H1 (cell line): ENCODE data around the gene CFD. TPM values are rescaled to one million over a fixed set of nuclear protein-coding genes. Genes with fewer than 3 reads are reported as not detected.

Experiments used
- CTCF ChIA-PET: fragments of 300-600 bp; sonication (Branson Sonifier 250); formaldehyde crosslinking; loops from one replicate; lab custom pipeline; 2021; ENCODE audit not compliant: partially characterized antibody; lab: Charles Lee
- POLR2A ChIA-PET: fragments of 300-600 bp; sonication (Branson Sonifier 250); formaldehyde crosslinking; loops from one replicate; lab custom pipeline; 2021; ENCODE audit warnings: inconsistent platforms; ENCODE audit not compliant: partially characterized antibody; lab: Charles Lee
- DNase-seq, 2 experiments: peaks; one replicate each; pipeline versions ENCODE4 v3.0.0 to v3.0.0-alpha.2; 2010 to 2022; ENCODE audit warnings: low spot score in 2 of 2, low read depth in 1 of 2, mixed read lengths in 1 of 2
- FAIRE-seq: peaks from 2 replicates; lab custom pipeline; 2011; peaks lifted over from hg19 to GRCh38; lab: Jason Lieb, UNC
- H2AFZ ChIP-seq: 2 replicates; pipeline ENCODE4 v1.8.1; 2012; ENCODE audit warnings: low read length, inconsistent platforms
- H2AK5ac ChIP-seq: 2 replicates; pipeline ENCODE4 v1.6.1; 2013; ENCODE audit warnings: low read depth, low read length
- H2BK120ac ChIP-seq: replicated peaks from 2 replicates; pipeline ENCODE3; 2013; ENCODE audit warnings: low read depth, low read length, inconsistent platforms
- H2BK12ac ChIP-seq: 2 replicates; pipeline ENCODE4 v1.6.1; 2013; ENCODE audit warnings: low read depth, low read length
- H2BK15ac ChIP-seq: 2 replicates; pipeline ENCODE4 v1.6.1; 2013; ENCODE audit warnings: low read length
- H2BK20ac ChIP-seq: 2 replicates; pipeline ENCODE4 v1.6.1; 2013; ENCODE audit warnings: low read length
- H2BK5ac ChIP-seq: 2 replicates; pipeline ENCODE4 v1.6.1; 2013; ENCODE audit warnings: low read depth, low read length
- H3K14ac ChIP-seq: 2 replicates; pipeline ENCODE4 v1.6.1; 2013; ENCODE audit warnings: inconsistent platforms; ENCODE audit not compliant: insufficient read length
- H3K18ac ChIP-seq: 2 replicates; pipeline ENCODE4 v1.6.1; 2013; ENCODE audit warnings: low read length; ENCODE audit errors: extremely low read depth
- H3K23ac ChIP-seq: 2 replicates; pipeline ENCODE4 v1.6.1; 2013; ENCODE audit warnings: inconsistent platforms; ENCODE audit not compliant: insufficient read length
- H3K23me2 ChIP-seq: 2 replicates; pipeline ENCODE4 v1.6.1; 2013; ENCODE audit warnings: low read depth, low read length
- H3K27ac ChIP-seq: 2 replicates; pipeline ENCODE4 v1.6.1; 2011; ENCODE audit warnings: low read depth, low read length, inconsistent platforms
- H3K27me3 ChIP-seq, 4 experiments: replicated peaks in 1 of 4; 1 replicate in 1 of 4; 2 replicates in 3 of 4; pipeline versions ENCODE4 v1.6.1 to v1.8.1; 2011 to 2013; ENCODE audit warnings: low read length in 3 of 4, mild to moderate bottlenecking in 3 of 4, inconsistent platforms in 2 of 4, mixed read lengths in 2 of 4, moderate library complexity in 1 of 4; ENCODE audit not compliant: control insufficient read depth in 3 of 4, insufficient read depth in 3 of 4; ENCODE audit errors: extremely low read depth in 1 of 4
- H3K36me3 ChIP-seq, 4 experiments: 2 replicates each; pipeline versions ENCODE4 v1.6.1 to v1.8.1; 2011 to 2013; ENCODE audit warnings: mild to moderate bottlenecking in 4 of 4, low read length in 3 of 4, moderate library complexity in 2 of 4, control low read depth in 1 of 4, inconsistent platforms in 1 of 4; ENCODE audit not compliant: insufficient read depth in 4 of 4, control insufficient read depth in 2 of 4
- H3K4ac ChIP-seq: replicated peaks from 2 replicates; pipeline ENCODE3; 2013; ENCODE audit warnings: low read length, low read depth, mixed read lengths, inconsistent platforms; ENCODE audit not compliant: insufficient read length
- H3K4me1 ChIP-seq, 4 experiments: replicated peaks in 1 of 4; 1 replicate in 1 of 4; 2 replicates in 3 of 4; pipeline versions ENCODE4 v1.6.1 to v1.8.1; 2011 to 2013; ENCODE audit warnings: low read length in 3 of 4, inconsistent platforms in 2 of 4, mixed read lengths in 1 of 4; ENCODE audit not compliant: insufficient read depth in 4 of 4, control insufficient read depth in 3 of 4
- H3K4me2 ChIP-seq, 2 experiments: 2 replicates each; pipeline versions ENCODE4 v1.6.1 to v1.8.1; 2011 to 2013; ENCODE audit warnings: low read depth in 2 of 2, low read length in 2 of 2, control low read depth in 1 of 2, inconsistent platforms in 1 of 2, mild to moderate bottlenecking in 1 of 2; ENCODE audit not compliant: insufficient read depth in 1 of 2
- H3K4me3 ChIP-seq, 4 experiments: fragments of 200-600, 300-600 bp in 1 of 4; sonication (generic), shearing (Covaris generic), sonication (Bioruptor Twin) in 1 of 4; 2 replicates each; pipeline versions ENCODE4 v1.5.1 to v1.8.1; 2011 to 2016; ENCODE audit warnings: low read length in 4 of 4, low read depth in 3 of 4, control low read depth in 2 of 4, inconsistent platforms in 2 of 4, mild to moderate bottlenecking in 2 of 4, mixed read lengths in 1 of 4, moderate library complexity in 1 of 4; ENCODE audit not compliant: insufficient read depth in 2 of 4; ENCODE audit errors: extremely low read depth in 1 of 4
- H3K56ac ChIP-seq: replicated peaks from 2 replicates; pipeline ENCODE3; 2013; ENCODE audit warnings: low read depth, mild to moderate bottlenecking, mixed read lengths, low read length, inconsistent platforms; ENCODE audit not compliant: insufficient read length
- H3K79me1 ChIP-seq: 2 replicates; pipeline ENCODE4 v1.6.1; 2013; ENCODE audit warnings: low read depth, low read length, control low read depth
- H3K79me2 ChIP-seq, 2 experiments: 2 replicates each; pipeline versions ENCODE4 v1.6.1 to v1.8.1; 2012 to 2013; ENCODE audit warnings: low read length in 2 of 2, mild to moderate bottlenecking in 2 of 2, inconsistent platforms in 1 of 2; ENCODE audit not compliant: insufficient read depth in 2 of 2, control insufficient read depth in 1 of 2
- H3K9ac ChIP-seq, 4 experiments: replicated peaks in 1 of 4; 1 replicate in 1 of 4; 2 replicates in 3 of 4; pipeline versions ENCODE4 v1.6.1 to v1.8.1; 2011 to 2013; ENCODE audit warnings: low read depth in 3 of 4, low read length in 3 of 4, control low read depth in 2 of 4, mild to moderate bottlenecking in 2 of 4, moderate library complexity in 2 of 4, inconsistent platforms in 1 of 4; ENCODE audit errors: extremely low read depth in 1 of 4
- H3K9me3 ChIP-seq, 2 experiments: 2 replicates each; pipeline versions ENCODE4 v1.6.1 to v1.8.1; 2012 to 2013; ENCODE audit warnings: mild to moderate bottlenecking in 2 of 2, moderate library complexity in 2 of 2, control low read depth in 1 of 2, inconsistent platforms in 1 of 2, low read depth in 1 of 2, low read length in 1 of 2, mixed read lengths in 1 of 2; ENCODE audit not compliant: insufficient read depth in 2 of 2
- H4K20me1 ChIP-seq, 2 experiments: replicated peaks in 1 of 2; 2 replicates each; pipeline versions ENCODE3 to v1.8.1; 2011 to 2013; ENCODE audit warnings: inconsistent platforms in 2 of 2, low read length in 2 of 2, mild to moderate bottlenecking in 1 of 2; ENCODE audit not compliant: insufficient read depth in 2 of 2, control insufficient read depth in 1 of 2
- H4K5ac ChIP-seq: 2 replicates; pipeline ENCODE4 v1.6.1; 2013; ENCODE audit warnings: low read length, low read depth, mixed read lengths, inconsistent platforms; ENCODE audit not compliant: insufficient read length
- H4K8ac ChIP-seq: 2 replicates; pipeline ENCODE4 v1.8.0; 2013; ENCODE audit warnings: mild to moderate bottlenecking, moderate library complexity, low read length, inconsistent platforms; ENCODE audit not compliant: insufficient read depth; ENCODE audit errors: extremely low read depth
- H4K91ac ChIP-seq: replicated peaks from 2 replicates; pipeline ENCODE3; 2013; ENCODE audit warnings: low read length, mixed read lengths, inconsistent platforms; ENCODE audit not compliant: insufficient read length
- ASH2L ChIP-seq: fragments of 200-600, 300-600 bp; sonication (generic); IDR thresholded peaks from one replicate; pipeline ENCODE4 v1.7.1; 2017; ENCODE audit warnings: low read length
- E2F6 ChIP-seq: IDR thresholded peaks from 2 replicates; pipeline ENCODE4 v1.6.1; 2012; ENCODE audit warnings: inconsistent platforms
- GTF2F1 ChIP-seq: IDR thresholded peaks from 2 replicates; pipeline ENCODE4 v1.6.1; 2012; ENCODE audit warnings: low read depth, low read length, improper control_type of control experiment, borderline replicate concordance
- HDAC6 ChIP-seq: IDR thresholded peaks from one replicate; pipeline ENCODE4 v1.7.1; 2012; ENCODE audit warnings: low read depth, mild to moderate bottlenecking, inconsistent platforms, low read length, moderate library complexity
- KDM4A ChIP-seq: IDR thresholded peaks from one replicate; pipeline ENCODE4 v1.7.1; 2012; ENCODE audit warnings: low read depth, mild to moderate bottlenecking, moderate library complexity, low read length, inconsistent platforms; ENCODE audit not compliant: severe bottlenecking
- MAFK ChIP-seq: IDR thresholded peaks from 2 replicates; pipeline ENCODE4 v1.6.1; 2012; ENCODE audit warnings: low read depth, mild to moderate bottlenecking, improper control_type of control experiment, low read length
- POLR2A ChIP-seq, 2 experiments: IDR thresholded peaks; 1 replicate in 1 of 2; 2 replicates in 1 of 2; pipeline ENCODE4 v1.6.1; 2011; ENCODE audit warnings: low read depth in 2 of 2, low read length in 2 of 2, mild to moderate bottlenecking in 2 of 2; ENCODE audit errors: control extremely low read depth in 1 of 2
- SP4 ChIP-seq: IDR thresholded peaks from 2 replicates; pipeline ENCODE4 v1.6.1; 2012; ENCODE audit warnings: low read length, inconsistent platforms
- TCF12 ChIP-seq: IDR thresholded peaks from 2 replicates; pipeline ENCODE4 v1.6.1; 2011; ENCODE audit warnings: low read depth, mild to moderate bottlenecking, low read length
- TEAD4 ChIP-seq: IDR thresholded peaks from 2 replicates; pipeline ENCODE4 v1.6.1; 2012; ENCODE audit warnings: low read depth, low read length, inconsistent platforms, mixed read lengths
- YY1 ChIP-seq: IDR thresholded peaks from 2 replicates; pipeline ENCODE4 v1.6.1; 2011; ENCODE audit warnings: low read depth, mild to moderate bottlenecking, low read length
- WGBS, 2 experiments: shearing (Covaris generic) in 1 of 2; methylation state at CpG; one replicate each; pipeline versions ENCODE4 v1.1.6 to v1.1.7; 2013 to 2015; ENCODE audit warnings: low lambda C conversion rate in 2 of 2, mixed read lengths in 2 of 2, inconsistent platforms in 1 of 2, low coverage in 1 of 2, missing lambda C conversion rate in 1 of 2; ENCODE audit not compliant: insufficient replicate concordance in 2 of 2, insufficient coverage in 1 of 2, insufficient read length in 1 of 2; ENCODE audit errors: extremely low coverage in 1 of 2, missing lambda C conversion rate in 1 of 2; 5-methylcytosine and 5-hydroxymethylcytosine counted together
- polyA plus RNA-seq, 7 experiments: library from polyadenylated mRNA; depleted of rRNA in 3 of 7; stranded (reverse) in 5 of 7; unstranded in 2 of 7; fragments of >200 nt in 5 of 7; fragments of 200-250 nt in 2 of 7; gene quantifications; 1 replicate in 5 of 7; 2 replicates in 1 of 7; 4 replicates in 1 of 7; pipeline versions ENCODE4 v1.2.1 to v1.2.3, GENCODE V29; 2011 to 2013; ENCODE audit warnings: missing spikeins in 2 of 7, mixed read lengths in 2 of 7
- total RNA-seq: library from RNA; stranded (reverse); fragmentation: NEBNext Ultra II Directional; extraction: Animal tissue kit (Norgen Biotek cat#: 25700); gene quantifications from 2 replicates; pipeline ENCODE4 v1.2.1, GENCODE V29; 2021

CFD gene
- total and polyA plus RNA-seq, 2 of the 8 experiments (the other 6 are each of a cell fraction or from before 2014, with no cell fraction given), result 1.7 to 2.8 TPM

GRCh38 chr19:882871-883497 is 23.5 kb downstream of the CFD start:
- no peak overlapping the region for H2AK5ac ChIP-seq
- ChIA-PET POLR2A (interaction anchor here (0.6 to 11.5 kb wide), 4 partner anchors 7 to 114 kb away, joined by 3 to 82 read pairs (median 3); partner anchors contain the start of genes MED16 and RNU6-9), CTCF (interaction anchor here (0.6 to 2.1 kb wide), 6 partner anchors 9 to 363 kb away, joined by 3 to 11 read pairs (median 4); no protein-coding TSS in a partner anchor)
- H2BK12ac ChIP-seq, result no peak overlapping the region
- H3K27ac ChIP-seq, result no peak overlapping the region
- no peaks in the 10 kb centered on the region for H3K27me3 ChIP-seq
- H3K4me1 ChIP-seq, result no peaks in the 10 kb centered on the region
- no peak overlapping the region for H3K23ac ChIP-seq
- H3K36me3 ChIP-seq, result peaks cover 0 to 26% (median 6%) of the 10 kb centered on the region in 4 experiments; a peak in 4 of 8 replicates
- no peaks in the 10 kb centered on the region for H3K23me2 ChIP-seq
- 84% methylated on average over 16 of the region's 30 CpGs; no CpG with 5 or more reads in 1 of the 2 experiments for WGBS, 2 experiments
- no peaks in the 10 kb centered on the region for H3K79me1 ChIP-seq
- H3K56ac ChIP-seq, result no peak overlapping the region
- no peak overlapping the region for H3K4me3 ChIP-seq
- DNase-seq, result no peak
- no peak overlapping the region for H4K5ac ChIP-seq
- H3K18ac ChIP-seq, result no peak overlapping the region
- H3K4ac ChIP-seq, result no peak overlapping the region
- H3K4me2 ChIP-seq, result no peak overlapping the region
- no peak overlapping the region for H2BK20ac ChIP-seq
- no peak overlapping the region for H3K14ac ChIP-seq
- no peak overlapping the region for H2BK15ac ChIP-seq
- H4K20me1 ChIP-seq, result peaks cover 5% of the 10 kb centered on the region in 2 experiments
- H4K91ac ChIP-seq, result no peak overlapping the region
- TF ChIP-seq ASH2L (no peak), SP4 (no peak), TEAD4 (no peak), HDAC6 (no peak), MAFK (no peak), YY1 (no peak), E2F6 (no peak), POLR2A (IDR thresholded peaks at IDR 0.05; ENCODE audit: control extremely low read depth in 1 of 2, low read depth in 2 of 2, low read length in 2 of 2) (no peak), TCF12 (no peak), GTF2F1 (no peak), KDM4A (no peak)
- TF ChIP-seq, all 59 proteins: peak for 0
- H3K9me3 ChIP-seq, result no peaks in the 10 kb centered on the region
- FAIRE-seq, result no peak
- no peak overlapping the region for H2BK120ac ChIP-seq
- H2AFZ ChIP-seq, result no peak overlapping the region
- H4K8ac ChIP-seq, result no peak overlapping the region
- H3K79me2 ChIP-seq, result no peaks in the 10 kb centered on the region
- H3K9ac ChIP-seq, result no peak overlapping the region
- no peak overlapping the region for H2BK5ac ChIP-seq
